ENCODE data around the gene RPRD1A.
"Not testable (repeated sequence)": the region's sequence is repeated elsewhere in the genome, so short reads cannot be mapped to it uniquely, and the experiment has no call there.

RPRD1A gene

GRCh38 chr18:35969676-35970075 is 97.7 kb downstream of the RPRD1A start:
- no peak for DNase-seq (ENCODE audit: low read depth)

GRCh38 chr18:35968278-35968880 is 99.0 kb downstream of the RPRD1A start:
- DNase-seq (ENCODE audit: low read depth): no peak

- DNase-seq (ENCODE audit: low read depth): not testable (repeated sequence)
Observed at GRCh38 chr18:35967866-35968265, 99.5 kb downstream of the RPRD1A start.

GRCh38 chr18:35964319-35964718 is 103.0 kb downstream of the RPRD1A start:
- DNase-seq (ENCODE audit: low read depth): no peak

- no peak for DNase-seq (ENCODE audit: low read depth)
Observed at GRCh38 chr18:35962320-35962719, 105.0 kb downstream of the RPRD1A start.

- DNase-seq (ENCODE audit: low read depth): no peak
Observed at GRCh38 chr18:35956226-35956625, 111.1 kb downstream of the RPRD1A start.

GRCh38 chr18:35953688-35954087 is 113.7 kb downstream of the RPRD1A start:
- no peak for DNase-seq (ENCODE audit: low read depth)

GRCh38 chr18:35950628-35950982 is 116.8 kb downstream of the RPRD1A start:
- no peak for DNase-seq (ENCODE audit: low read depth)

GRCh38 chr18:35949903-35950627 is 117.3 kb downstream of the RPRD1A start:
- DNase-seq (ENCODE audit: low read depth): no peak

GRCh38 chr18:35949090-35949489 is 118.3 kb downstream of the RPRD1A start:
- DNase-seq (ENCODE audit: low read depth): no peak

- no peak for DNase-seq (ENCODE audit: low read depth)
Observed at GRCh38 chr18:35948080-35948479, 119.3 kb downstream of the RPRD1A start.

- DNase-seq (ENCODE audit: low read depth): no peak
Observed at GRCh38 chr18:35942661-35943060, 124.7 kb downstream of the RPRD1A start.

- DNase-seq (ENCODE audit: low read depth): no peak
Observed at GRCh38 chr18:35942133-35942532, 125.2 kb downstream of the RPRD1A start.

- DNase-seq (ENCODE audit: low read depth): no peak
Observed at GRCh38 chr18:35941299-35941698, 126.1 kb downstream of the RPRD1A start.

Data from CMK (cell line).